H1 (cell line): ENCODE measurements around the gene BECN2. TPM values are rescaled to one million over a fixed set of nuclear protein-coding genes. Genes with fewer than 3 reads are reported as not detected.

Experiments
- CTCF ChIA-PET: fragments of 300-600 bp; sonication (Branson Sonifier 250); formaldehyde crosslinking; loops from one replicate; lab custom pipeline; 2021; ENCODE audit not compliant: partially characterized antibody; lab: Charles Lee
- POLR2A ChIA-PET: fragments of 300-600 bp; sonication (Branson Sonifier 250); formaldehyde crosslinking; loops from one replicate; lab custom pipeline; 2021; ENCODE audit warnings: inconsistent platforms; ENCODE audit not compliant: partially characterized antibody; lab: Charles Lee
- DNase-seq, 2 experiments: peaks; one replicate each; pipeline versions ENCODE4 v3.0.0 to v3.0.0-alpha.2; 2010 to 2022; ENCODE audit warnings: low spot score in 2 of 2, low read depth in 1 of 2, mixed read lengths in 1 of 2
- FAIRE-seq: peaks from 2 replicates; lab custom pipeline; 2011; peaks lifted over from hg19 to GRCh38; lab: Jason Lieb, UNC
- H2AFZ ChIP-seq: 2 replicates; pipeline ENCODE4 v1.8.1; 2012; ENCODE audit warnings: low read length, inconsistent platforms
- H2AK5ac ChIP-seq: 2 replicates; pipeline ENCODE4 v1.6.1; 2013; ENCODE audit warnings: low read depth, low read length
- H2BK120ac ChIP-seq: replicated peaks from 2 replicates; pipeline ENCODE3; 2013; ENCODE audit warnings: low read depth, low read length, inconsistent platforms
- H2BK12ac ChIP-seq: 2 replicates; pipeline ENCODE4 v1.6.1; 2013; ENCODE audit warnings: low read depth, low read length
- H2BK15ac ChIP-seq: 2 replicates; pipeline ENCODE4 v1.6.1; 2013; ENCODE audit warnings: low read length
- H2BK20ac ChIP-seq: 2 replicates; pipeline ENCODE4 v1.6.1; 2013; ENCODE audit warnings: low read length
- H2BK5ac ChIP-seq: 2 replicates; pipeline ENCODE4 v1.6.1; 2013; ENCODE audit warnings: low read depth, low read length
- H3K14ac ChIP-seq: 2 replicates; pipeline ENCODE4 v1.6.1; 2013; ENCODE audit warnings: inconsistent platforms; ENCODE audit not compliant: insufficient read length
- H3K18ac ChIP-seq: 2 replicates; pipeline ENCODE4 v1.6.1; 2013; ENCODE audit warnings: low read length; ENCODE audit errors: extremely low read depth
- H3K23ac ChIP-seq: 2 replicates; pipeline ENCODE4 v1.6.1; 2013; ENCODE audit warnings: inconsistent platforms; ENCODE audit not compliant: insufficient read length
- H3K23me2 ChIP-seq: 2 replicates; pipeline ENCODE4 v1.6.1; 2013; ENCODE audit warnings: low read depth, low read length
- H3K27ac ChIP-seq: 2 replicates; pipeline ENCODE4 v1.6.1; 2011; ENCODE audit warnings: low read depth, low read length, inconsistent platforms
- H3K27me3 ChIP-seq, 4 experiments: replicated peaks in 1 of 4; 1 replicate in 1 of 4; 2 replicates in 3 of 4; pipeline versions ENCODE4 v1.6.1 to v1.8.1; 2011 to 2013; ENCODE audit warnings: low read length in 3 of 4, mild to moderate bottlenecking in 3 of 4, inconsistent platforms in 2 of 4, mixed read lengths in 2 of 4, moderate library complexity in 1 of 4; ENCODE audit not compliant: control insufficient read depth in 3 of 4, insufficient read depth in 3 of 4; ENCODE audit errors: extremely low read depth in 1 of 4
- H3K36me3 ChIP-seq, 4 experiments: 2 replicates each; pipeline versions ENCODE4 v1.6.1 to v1.8.1; 2011 to 2013; ENCODE audit warnings: mild to moderate bottlenecking in 4 of 4, low read length in 3 of 4, moderate library complexity in 2 of 4, control low read depth in 1 of 4, inconsistent platforms in 1 of 4; ENCODE audit not compliant: insufficient read depth in 4 of 4, control insufficient read depth in 2 of 4
- H3K4ac ChIP-seq: replicated peaks from 2 replicates; pipeline ENCODE3; 2013; ENCODE audit warnings: low read length, low read depth, mixed read lengths, inconsistent platforms; ENCODE audit not compliant: insufficient read length
- H3K4me1 ChIP-seq, 4 experiments: replicated peaks in 1 of 4; 1 replicate in 1 of 4; 2 replicates in 3 of 4; pipeline versions ENCODE4 v1.6.1 to v1.8.1; 2011 to 2013; ENCODE audit warnings: low read length in 3 of 4, inconsistent platforms in 2 of 4, mixed read lengths in 1 of 4; ENCODE audit not compliant: insufficient read depth in 4 of 4, control insufficient read depth in 3 of 4
- H3K4me2 ChIP-seq, 2 experiments: 2 replicates each; pipeline versions ENCODE4 v1.6.1 to v1.8.1; 2011 to 2013; ENCODE audit warnings: low read depth in 2 of 2, low read length in 2 of 2, control low read depth in 1 of 2, inconsistent platforms in 1 of 2, mild to moderate bottlenecking in 1 of 2; ENCODE audit not compliant: insufficient read depth in 1 of 2
- H3K4me3 ChIP-seq, 4 experiments: fragments of 200-600, 300-600 bp in 1 of 4; sonication (generic), shearing (Covaris generic), sonication (Bioruptor Twin) in 1 of 4; 2 replicates each; pipeline versions ENCODE4 v1.5.1 to v1.8.1; 2011 to 2016; ENCODE audit warnings: low read length in 4 of 4, low read depth in 3 of 4, control low read depth in 2 of 4, inconsistent platforms in 2 of 4, mild to moderate bottlenecking in 2 of 4, mixed read lengths in 1 of 4, moderate library complexity in 1 of 4; ENCODE audit not compliant: insufficient read depth in 2 of 4; ENCODE audit errors: extremely low read depth in 1 of 4
- H3K56ac ChIP-seq: replicated peaks from 2 replicates; pipeline ENCODE3; 2013; ENCODE audit warnings: low read depth, mild to moderate bottlenecking, mixed read lengths, low read length, inconsistent platforms; ENCODE audit not compliant: insufficient read length
- H3K79me1 ChIP-seq: 2 replicates; pipeline ENCODE4 v1.6.1; 2013; ENCODE audit warnings: low read depth, low read length, control low read depth
- H3K79me2 ChIP-seq, 2 experiments: 2 replicates each; pipeline versions ENCODE4 v1.6.1 to v1.8.1; 2012 to 2013; ENCODE audit warnings: low read length in 2 of 2, mild to moderate bottlenecking in 2 of 2, inconsistent platforms in 1 of 2; ENCODE audit not compliant: insufficient read depth in 2 of 2, control insufficient read depth in 1 of 2
- H3K9ac ChIP-seq, 4 experiments: replicated peaks in 1 of 4; 1 replicate in 1 of 4; 2 replicates in 3 of 4; pipeline versions ENCODE4 v1.6.1 to v1.8.1; 2011 to 2013; ENCODE audit warnings: low read depth in 3 of 4, low read length in 3 of 4, control low read depth in 2 of 4, mild to moderate bottlenecking in 2 of 4, moderate library complexity in 2 of 4, inconsistent platforms in 1 of 4; ENCODE audit errors: extremely low read depth in 1 of 4
- H3K9me3 ChIP-seq, 2 experiments: 2 replicates each; pipeline versions ENCODE4 v1.6.1 to v1.8.1; 2012 to 2013; ENCODE audit warnings: mild to moderate bottlenecking in 2 of 2, moderate library complexity in 2 of 2, control low read depth in 1 of 2, inconsistent platforms in 1 of 2, low read depth in 1 of 2, low read length in 1 of 2, mixed read lengths in 1 of 2; ENCODE audit not compliant: insufficient read depth in 2 of 2
- H4K20me1 ChIP-seq, 2 experiments: replicated peaks in 1 of 2; 2 replicates each; pipeline versions ENCODE3 to v1.8.1; 2011 to 2013; ENCODE audit warnings: inconsistent platforms in 2 of 2, low read length in 2 of 2, mild to moderate bottlenecking in 1 of 2; ENCODE audit not compliant: insufficient read depth in 2 of 2, control insufficient read depth in 1 of 2
- H4K5ac ChIP-seq: 2 replicates; pipeline ENCODE4 v1.6.1; 2013; ENCODE audit warnings: low read length, low read depth, mixed read lengths, inconsistent platforms; ENCODE audit not compliant: insufficient read length
- H4K8ac ChIP-seq: 2 replicates; pipeline ENCODE4 v1.8.0; 2013; ENCODE audit warnings: mild to moderate bottlenecking, moderate library complexity, low read length, inconsistent platforms; ENCODE audit not compliant: insufficient read depth; ENCODE audit errors: extremely low read depth
- H4K91ac ChIP-seq: replicated peaks from 2 replicates; pipeline ENCODE3; 2013; ENCODE audit warnings: low read length, mixed read lengths, inconsistent platforms; ENCODE audit not compliant: insufficient read length
- CBX8 ChIP-seq: fragments of 300-800, 300-1000 bp; sonication (generic); IDR thresholded peaks from 2 replicates; pipeline ENCODE4 v1.7.1; 2016; ENCODE audit warnings: low read depth, low read length, borderline replicate concordance
- CEBPB ChIP-seq: IDR thresholded peaks from 2 replicates; pipeline ENCODE4 v1.6.1; 2012; ENCODE audit warnings: low read depth, low read length
- CREB1 ChIP-seq: IDR thresholded peaks from 2 replicates; pipeline ENCODE4 v1.6.1; 2012; ENCODE audit warnings: inconsistent platforms
- GTF2F1 ChIP-seq: IDR thresholded peaks from 2 replicates; pipeline ENCODE4 v1.6.1; 2012; ENCODE audit warnings: low read depth, low read length, improper control_type of control experiment, borderline replicate concordance
- HDAC2 ChIP-seq, 2 experiments: fragments of 300-600 bp in 1 of 2; sonication (generic) in 1 of 2; IDR thresholded peaks; 2 replicates each; pipeline ENCODE4 v1.6.1; 2011 to 2012; ENCODE audit warnings: low read depth in 2 of 2, low read length in 2 of 2, mild to moderate bottlenecking in 2 of 2, moderate library complexity in 2 of 2, borderline replicate concordance in 1 of 2, inconsistent platforms in 1 of 2
- HDAC6 ChIP-seq: IDR thresholded peaks from one replicate; pipeline ENCODE4 v1.7.1; 2012; ENCODE audit warnings: low read depth, mild to moderate bottlenecking, inconsistent platforms, low read length, moderate library complexity
- KDM1A ChIP-seq: fragments of 200-600, 300-600 bp; sonication (generic); IDR thresholded peaks from 2 replicates; pipeline ENCODE4 v1.7.1; 2016; ENCODE audit warnings: mild to moderate bottlenecking, low read length, borderline replicate concordance
- KDM4A ChIP-seq: IDR thresholded peaks from one replicate; pipeline ENCODE4 v1.7.1; 2012; ENCODE audit warnings: low read depth, mild to moderate bottlenecking, moderate library complexity, low read length, inconsistent platforms; ENCODE audit not compliant: severe bottlenecking
- MAFK ChIP-seq: IDR thresholded peaks from 2 replicates; pipeline ENCODE4 v1.6.1; 2012; ENCODE audit warnings: low read depth, mild to moderate bottlenecking, improper control_type of control experiment, low read length
- NANOG ChIP-seq: IDR thresholded peaks from 2 replicates; pipeline ENCODE4 v1.6.1; 2011; ENCODE audit warnings: low read length, low read depth, mild to moderate bottlenecking, inconsistent platforms; ENCODE audit not compliant: insufficient read depth, poor library complexity, severe bottlenecking
- RFX5 ChIP-seq: IDR thresholded peaks from 2 replicates; pipeline ENCODE4 v1.6.1; 2011; ENCODE audit warnings: low read depth, low read length, improper control_type of control experiment, borderline replicate concordance
- TAF7 ChIP-seq: optimal IDR thresholded peaks from 2 replicates; pipeline ENCODE3; 2011; ENCODE audit warnings: low read depth, mild to moderate bottlenecking, inconsistent platforms, low read length, moderate library complexity, borderline replicate concordance
- TBP ChIP-seq: IDR thresholded peaks from 2 replicates; pipeline ENCODE4 v1.6.1; 2011; ENCODE audit warnings: low read depth, low read length, improper control_type of control experiment
- TEAD4 ChIP-seq: IDR thresholded peaks from 2 replicates; pipeline ENCODE4 v1.6.1; 2012; ENCODE audit warnings: low read depth, low read length, inconsistent platforms, mixed read lengths
- WGBS, 2 experiments: shearing (Covaris generic) in 1 of 2; methylation state at CpG; one replicate each; pipeline versions ENCODE4 v1.1.6 to v1.1.7; 2013 to 2015; ENCODE audit warnings: low lambda C conversion rate in 2 of 2, mixed read lengths in 2 of 2, inconsistent platforms in 1 of 2, low coverage in 1 of 2, missing lambda C conversion rate in 1 of 2; ENCODE audit not compliant: insufficient replicate concordance in 2 of 2, insufficient coverage in 1 of 2, insufficient read length in 1 of 2; ENCODE audit errors: extremely low coverage in 1 of 2, missing lambda C conversion rate in 1 of 2; 5-methylcytosine and 5-hydroxymethylcytosine counted together
- polyA plus RNA-seq, 7 experiments: library from polyadenylated mRNA; depleted of rRNA in 3 of 7; stranded (reverse) in 5 of 7; unstranded in 2 of 7; fragments of >200 nt in 5 of 7; fragments of 200-250 nt in 2 of 7; gene quantifications; 1 replicate in 5 of 7; 2 replicates in 1 of 7; 4 replicates in 1 of 7; pipeline versions ENCODE4 v1.2.1 to v1.2.3, GENCODE V29; 2011 to 2013; ENCODE audit warnings: missing spikeins in 2 of 7, mixed read lengths in 2 of 7
- total RNA-seq: library from RNA; stranded (reverse); fragmentation: NEBNext Ultra II Directional; extraction: Animal tissue kit (Norgen Biotek cat#: 25700); gene quantifications from 2 replicates; pipeline ENCODE4 v1.2.1, GENCODE V29; 2021
- TF ChIP-seq, protein P1 (sequence below): IDR thresholded peaks from 2 replicates; pipeline ENCODE4 v1.6.1; 2012; ENCODE audit warnings: inconsistent platforms

BECN2 gene
- total and polyA plus RNA-seq, 2 of the 8 experiments (the other 6 are each of a cell fraction or from before 2014, with no cell fraction given): not detected

DNA sequence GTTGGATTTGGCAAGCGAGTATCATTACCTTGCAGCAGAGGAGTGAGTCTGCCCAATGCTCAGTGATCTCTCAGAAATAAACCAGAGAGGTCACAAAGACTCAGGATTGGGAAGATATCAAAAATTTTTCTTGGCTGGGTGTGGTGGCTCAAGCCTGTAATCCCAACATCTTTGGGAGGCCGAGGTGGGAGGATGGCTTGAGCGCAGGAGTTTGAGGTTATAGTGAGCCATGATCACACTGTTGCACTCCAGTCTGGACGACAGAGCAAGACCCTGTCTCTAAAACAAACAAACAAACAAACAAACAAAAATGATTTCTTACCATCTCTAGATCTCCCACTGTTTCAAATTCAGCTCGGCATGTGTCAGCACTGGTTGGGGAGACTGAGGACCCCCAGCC, 13.3 kb upstream of the BECN2 start:
- no peak overlapping the region for H3K23ac ChIP-seq
- no peaks in the 10 kb centered on the region for H3K23me2 ChIP-seq
- H2AK5ac ChIP-seq: no peak overlapping the region
- ChIA-PET POLR2A (no interaction called here), CTCF (interaction anchor here (0.9 kb wide), 1 partner anchor 54 kb away, joined by 4 read pairs; the partner anchor contains the start of gene MAP1LC3C)
- no peaks in the 10 kb centered on the region for H3K27me3 ChIP-seq
- H3K79me1 ChIP-seq: no peaks in the 10 kb centered on the region
- H3K27ac ChIP-seq: no peak overlapping the region
- H3K18ac ChIP-seq: no peak overlapping the region
- H4K8ac ChIP-seq: no peak overlapping the region
- 88% methylated on average over 5 of the region's 5 CpGs; no CpG with 5 or more reads in 1 of the 2 experiments for WGBS, 2 experiments
- H2AFZ ChIP-seq: no peak overlapping the region
- H4K5ac ChIP-seq: no peak overlapping the region
- no peak overlapping the region for H3K9ac ChIP-seq
- no peak for FAIRE-seq
- H3K79me2 ChIP-seq: no peaks in the 10 kb centered on the region
- H2BK120ac ChIP-seq: no peak overlapping the region
- H3K4me1 ChIP-seq: no peaks in the 10 kb centered on the region
- no peak for DNase-seq
- no peaks in the 10 kb centered on the region for H4K20me1 ChIP-seq
- no peak overlapping the region for H2BK5ac ChIP-seq
- no peak overlapping the region for H4K91ac ChIP-seq
- H2BK15ac ChIP-seq: no peak overlapping the region
- H3K36me3 ChIP-seq: no peaks in the 10 kb centered on the region
- H3K4me3 ChIP-seq: no peak overlapping the region
- no peaks in the 10 kb centered on the region for H3K9me3 ChIP-seq
- no peak overlapping the region for H3K56ac ChIP-seq
- no peak overlapping the region for H2BK12ac ChIP-seq
- no peak overlapping the region for H3K4ac ChIP-seq
- H3K14ac ChIP-seq: no peak overlapping the region
- no peak overlapping the region for H3K4me2 ChIP-seq
- H2BK20ac ChIP-seq: no peak overlapping the region
- TF ChIP-seq HDAC6 (no peak), NANOG (no peak), RFX5 (no peak), KDM4A (no peak), GTF2F1 (no peak), TEAD4 (no peak), TAF7 (no peak), KDM1A (no peak), HDAC2 (IDR thresholded peaks at IDR 0.05; ENCODE audit: borderline replicate concordance in 1 of 2, low read depth in 2 of 2, low read length in 2 of 2) (no peak), CEBPB (no peak), TBP (no peak), CBX8 (no peak), MAFK (no peak), CREB1 (no peak)
- TF ChIP-seq, protein P1, sequence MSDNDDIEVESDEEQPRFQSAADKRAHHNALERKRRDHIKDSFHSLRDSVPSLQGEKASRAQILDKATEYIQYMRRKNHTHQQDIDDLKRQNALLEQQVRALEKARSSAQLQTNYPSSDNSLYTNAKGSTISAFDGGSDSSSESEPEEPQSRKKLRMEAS: no peak
